NT2/D1 (cell line): ENCODE data around the gene MYL1.

Source experiments
- DNase-seq: peaks from one replicate; pipeline ENCODE4 v3.0.0-alpha.2; 2011; ENCODE audit warnings: low read depth, low spot score
- H3K27me3 ChIP-seq: 2 replicates; pipeline ENCODE4 v1.6.0; 2011; ENCODE audit warnings: mild to moderate bottlenecking; ENCODE audit not compliant: insufficient read length, insufficient read depth
- H3K36me3 ChIP-seq: 2 replicates; pipeline ENCODE4 v1.6.1; 2011; ENCODE audit warnings: mild to moderate bottlenecking, low read length, mixed read lengths; ENCODE audit not compliant: insufficient read depth, insufficient read length
- H3K4me1 ChIP-seq: 2 replicates; pipeline ENCODE4 v1.5.1; 2011; ENCODE audit not compliant: insufficient read depth, insufficient read length
- H3K4me3 ChIP-seq: 2 replicates; pipeline ENCODE4 v1.5.1; 2011; ENCODE audit warnings: low read depth; ENCODE audit not compliant: insufficient read length
- H3K9ac ChIP-seq: 2 replicates; pipeline ENCODE4 v1.6.0; 2011; ENCODE audit warnings: low read depth; ENCODE audit not compliant: insufficient read length
- H3K9me3 ChIP-seq: 2 replicates; pipeline ENCODE4 v1.5.1; 2011; ENCODE audit warnings: mild to moderate bottlenecking, low read length; ENCODE audit not compliant: insufficient read depth
- SUZ12 ChIP-seq: IDR thresholded peaks from 2 replicates; pipeline ENCODE4 v1.6.1; 2011; ENCODE audit not compliant: insufficient read length, insufficient read depth; ENCODE audit errors: extremely low read depth
- YY1 ChIP-seq: IDR thresholded peaks from 2 replicates; pipeline ENCODE4 v1.6.1; 2011; ENCODE audit not compliant: insufficient read length, insufficient read depth
- ZNF274 ChIP-seq: IDR thresholded peaks from 2 replicates; pipeline ENCODE4 v1.6.1; 2011; ENCODE audit warnings: mild to moderate bottlenecking, low read depth, low read length

The MYL1 gene

GRCh38 chr2:210324458-210324857, 9.5 kb upstream of the MYL1 start:
- no peak for DNase-seq
- no peaks in the 10 kb centered on the region for H3K4me1 ChIP-seq
- TF ChIP-seq SUZ12 (no peak), YY1 (no peak), ZNF274 (no peak)
- no peaks in the 10 kb centered on the region for H3K27me3 ChIP-seq
- no peaks in the 10 kb centered on the region for H3K9me3 ChIP-seq
- H3K36me3 ChIP-seq = no peaks in the 10 kb centered on the region
- no peak overlapping the region for H3K9ac ChIP-seq
- no peak overlapping the region for H3K4me3 ChIP-seq

GRCh38 chr2:210323003-210323402, 8.0 kb upstream of the MYL1 start:
- H3K9me3 ChIP-seq = no peaks in the 10 kb centered on the region
- no peaks in the 10 kb centered on the region for H3K36me3 ChIP-seq
- H3K27me3 ChIP-seq = no peaks in the 10 kb centered on the region
- H3K9ac ChIP-seq = no peak overlapping the region
- no peaks in the 10 kb centered on the region for H3K4me1 ChIP-seq
- no peak for TF ChIP-seq ZNF274
- TF ChIP-seq YY1 = no peak
- no peak for DNase-seq
- H3K4me3 ChIP-seq = no peak overlapping the region

GRCh38 chr2:210318891-210319290, 3.9 kb upstream of the MYL1 start:
- H3K27me3 ChIP-seq = no peaks in the 10 kb centered on the region
- DNase-seq = no peak
- H3K4me3 ChIP-seq = no peak overlapping the region
- H3K36me3 ChIP-seq = no peaks in the 10 kb centered on the region
- H3K9ac ChIP-seq = no peak overlapping the region
- H3K4me1 ChIP-seq = no peaks in the 10 kb centered on the region
- H3K9me3 ChIP-seq = no peaks in the 10 kb centered on the region
- no peak for TF ChIP-seq ZNF274
- no peak for TF ChIP-seq SUZ12
- TF ChIP-seq YY1 = no peak

- Histone ChIP-seq H3K9me3 (no peaks in the 10 kb centered on the region), H3K9ac (no peak overlapping the region), H3K4me3 (no peak overlapping the region), H3K36me3 (no peaks in the 10 kb centered on the region), H3K4me1 (no peaks in the 10 kb centered on the region), H3K27me3 (no peaks in the 10 kb centered on the region)
- TF ChIP-seq YY1 (no peak), ZNF274 (no peak), SUZ12 (no peak)
- DNase-seq = no peak
Measured at GRCh38 chr2:210318486-210318885, 3.5 kb upstream of the MYL1 start.

GRCh38 chr2:210310550-210310949, 4.4 kb downstream of the MYL1 start:
- TF ChIP-seq ZNF274 (no peak), SUZ12 (no peak), YY1 (no peak)
- Histone ChIP-seq H3K27me3 (no peaks in the 10 kb centered on the region), H3K4me1 (no peaks in the 10 kb centered on the region), H3K9ac (no peak overlapping the region), H3K36me3 (no peaks in the 10 kb centered on the region), H3K4me3 (no peak overlapping the region), H3K9me3 (no peaks in the 10 kb centered on the region)
- DNase-seq = no peak

GRCh38 chr2:210309548-210310233, 5.3 kb downstream of the MYL1 start:
- H3K9ac ChIP-seq = no peak overlapping the region
- H3K4me1 ChIP-seq = no peaks in the 10 kb centered on the region
- no peaks in the 10 kb centered on the region for H3K27me3 ChIP-seq
- H3K9me3 ChIP-seq = no peaks in the 10 kb centered on the region
- H3K36me3 ChIP-seq = no peaks in the 10 kb centered on the region
- no peak overlapping the region for H3K4me3 ChIP-seq
- DNase-seq = no peak
- TF ChIP-seq YY1 = no peak
- no peak for TF ChIP-seq ZNF274
- TF ChIP-seq SUZ12 = no peak

- H3K4me3 ChIP-seq = no peak overlapping the region
- no peaks in the 10 kb centered on the region for H3K27me3 ChIP-seq
- H3K9ac ChIP-seq = no peak overlapping the region
- TF ChIP-seq YY1 (no peak), ZNF274 (no peak), SUZ12 (no peak)
- H3K9me3 ChIP-seq = no peaks in the 10 kb centered on the region
- no peak for DNase-seq
- H3K36me3 ChIP-seq = no peaks in the 10 kb centered on the region
- H3K4me1 ChIP-seq = no peaks in the 10 kb centered on the region
Measured at GRCh38 chr2:210303498-210303897, 11.5 kb downstream of the MYL1 start.
